AG10803 (cell line): ENCODE data around the gene ZNF521.

Experiments
- DNase-seq: peaks from one replicate; pipeline ENCODE4 v3.0.0; 2010; ENCODE audit warnings: low read depth
- H3K4me3 ChIP-seq: 2 replicates; pipeline ENCODE4 v1.5.1; 2011; ENCODE audit warnings: mild to moderate bottlenecking, low read length, control low read depth
- TF ChIP-seq, protein P1 (sequence below): conservative IDR thresholded peaks from 2 replicates; pipeline ENCODE4 v1.5.1; 2011; ENCODE audit warnings: mild to moderate bottlenecking, low read length, control low read depth, inconsistent platforms

ZNF521 gene

DNA sequence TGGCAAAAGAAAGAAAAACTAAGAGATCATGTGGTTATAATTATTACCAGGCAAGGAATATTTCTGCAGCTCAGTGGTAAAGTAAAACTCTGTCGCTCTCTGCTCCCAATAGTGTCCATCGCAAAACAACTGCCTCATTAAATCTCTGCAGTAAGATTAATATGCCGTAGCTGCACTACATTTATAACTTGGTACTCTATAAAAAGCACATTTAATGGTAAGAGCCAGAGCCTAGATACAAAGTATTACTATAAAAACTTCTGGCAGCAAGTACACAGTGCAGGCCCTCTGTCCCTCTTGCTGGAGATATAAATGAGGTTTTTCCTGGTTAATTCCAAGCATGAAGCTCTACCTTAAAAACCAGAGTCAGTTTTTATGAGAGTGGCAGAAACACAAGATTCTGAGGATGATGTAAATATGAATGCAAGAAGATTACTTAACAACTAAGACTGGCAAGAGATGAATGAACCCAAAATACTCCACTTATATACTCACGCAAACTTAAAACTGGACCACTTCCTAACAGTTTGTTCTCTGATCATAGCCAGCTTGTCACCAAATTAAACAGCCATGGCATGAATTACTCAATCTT lies 25.5 kb downstream of the ZNF521 start:
- DNase-seq, result peak; percentile 72
- no peak overlapping the region for H3K4me3 ChIP-seq
- TF ChIP-seq, protein P1, sequence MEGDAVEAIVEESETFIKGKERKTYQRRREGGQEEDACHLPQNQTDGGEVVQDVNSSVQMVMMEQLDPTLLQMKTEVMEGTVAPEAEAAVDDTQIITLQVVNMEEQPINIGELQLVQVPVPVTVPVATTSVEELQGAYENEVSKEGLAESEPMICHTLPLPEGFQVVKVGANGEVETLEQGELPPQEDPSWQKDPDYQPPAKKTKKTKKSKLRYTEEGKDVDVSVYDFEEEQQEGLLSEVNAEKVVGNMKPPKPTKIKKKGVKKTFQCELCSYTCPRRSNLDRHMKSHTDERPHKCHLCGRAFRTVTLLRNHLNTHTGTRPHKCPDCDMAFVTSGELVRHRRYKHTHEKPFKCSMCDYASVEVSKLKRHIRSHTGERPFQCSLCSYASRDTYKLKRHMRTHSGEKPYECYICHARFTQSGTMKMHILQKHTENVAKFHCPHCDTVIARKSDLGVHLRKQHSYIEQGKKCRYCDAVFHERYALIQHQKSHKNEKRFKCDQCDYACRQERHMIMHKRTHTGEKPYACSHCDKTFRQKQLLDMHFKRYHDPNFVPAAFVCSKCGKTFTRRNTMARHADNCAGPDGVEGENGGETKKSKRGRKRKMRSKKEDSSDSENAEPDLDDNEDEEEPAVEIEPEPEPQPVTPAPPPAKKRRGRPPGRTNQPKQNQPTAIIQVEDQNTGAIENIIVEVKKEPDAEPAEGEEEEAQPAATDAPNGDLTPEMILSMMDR, result no peak

DNA sequence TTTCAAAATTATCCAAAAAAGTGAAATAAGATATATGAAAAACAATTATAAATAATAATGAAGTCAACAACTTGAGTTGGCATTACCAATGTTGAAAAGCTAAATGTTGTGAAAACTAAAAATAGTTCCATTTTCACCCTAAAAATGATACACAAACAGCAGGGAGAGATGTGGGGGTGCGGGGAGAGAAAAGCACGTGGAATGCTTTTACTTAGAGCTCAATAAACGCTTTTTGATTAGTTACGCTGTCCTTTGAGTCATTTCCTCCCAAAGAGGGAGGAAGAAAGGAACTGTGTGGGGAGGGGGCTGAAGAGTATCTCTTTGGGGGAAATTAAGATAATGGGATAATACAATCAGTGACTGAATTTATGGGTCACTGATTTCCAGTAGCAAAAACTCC lies 29.2 kb downstream of the ZNF521 start:
- no peak for DNase-seq
- TF ChIP-seq, protein P1, result no peak
- H3K4me3 ChIP-seq, result no peak overlapping the region

DNA sequence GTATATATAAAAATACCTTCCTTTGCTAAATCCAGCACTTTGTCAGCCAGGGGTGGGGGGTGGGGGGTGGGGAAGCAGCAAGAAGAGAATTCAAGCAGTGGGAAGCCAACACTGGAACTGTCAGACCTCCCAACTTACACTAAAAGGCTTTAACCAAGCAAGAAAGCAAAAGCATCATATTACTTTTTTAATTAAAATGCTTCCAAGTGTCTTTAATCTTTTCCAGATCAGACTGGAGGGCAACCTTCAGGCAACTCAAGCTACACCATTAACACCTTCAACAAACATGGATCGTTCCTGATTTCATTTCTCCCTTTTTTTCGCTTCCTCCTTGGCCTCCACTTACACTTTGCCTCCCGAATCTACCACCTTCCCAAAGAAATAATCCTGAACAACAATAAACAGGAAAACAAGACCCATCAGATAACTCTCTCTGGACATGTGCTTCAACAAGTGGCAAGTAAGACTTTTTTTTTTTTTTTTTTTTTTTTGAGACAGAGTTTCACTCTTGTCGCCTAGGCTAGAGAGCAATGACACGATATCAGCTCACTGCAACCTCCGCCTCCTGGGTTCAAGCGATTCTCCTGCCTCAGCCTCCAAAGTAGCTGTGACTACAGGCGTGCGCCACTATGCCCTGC lies 35.5 kb downstream of the ZNF521 start:
- H3K4me3 ChIP-seq, result no peak overlapping the region
- no peak for DNase-seq

DNA sequence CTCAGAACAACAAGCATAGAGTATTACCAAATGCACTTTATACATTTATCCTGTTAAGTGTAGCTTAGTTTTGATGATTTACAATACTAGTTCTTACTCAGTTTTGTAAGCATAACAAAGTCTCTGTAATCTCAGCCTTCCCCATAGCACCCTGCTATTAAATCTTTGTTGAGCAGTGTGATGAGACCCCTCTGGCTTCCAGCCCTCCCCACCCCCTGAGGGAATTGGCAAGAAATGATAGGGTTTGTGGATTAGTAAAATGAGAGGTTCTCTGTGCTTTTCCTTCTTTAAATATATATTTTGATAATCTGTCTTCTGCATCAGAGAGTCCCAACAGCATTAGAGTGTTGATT lies 37.2 kb downstream of the ZNF521 start:
- no peak overlapping the region for H3K4me3 ChIP-seq
- DNase-seq, result no peak
- TF ChIP-seq, protein P1, result no peak

More for the DNA sequence above, 35.5 kb downstream of the ZNF521 start:
- TF ChIP-seq, protein P1, result no peak

DNA sequence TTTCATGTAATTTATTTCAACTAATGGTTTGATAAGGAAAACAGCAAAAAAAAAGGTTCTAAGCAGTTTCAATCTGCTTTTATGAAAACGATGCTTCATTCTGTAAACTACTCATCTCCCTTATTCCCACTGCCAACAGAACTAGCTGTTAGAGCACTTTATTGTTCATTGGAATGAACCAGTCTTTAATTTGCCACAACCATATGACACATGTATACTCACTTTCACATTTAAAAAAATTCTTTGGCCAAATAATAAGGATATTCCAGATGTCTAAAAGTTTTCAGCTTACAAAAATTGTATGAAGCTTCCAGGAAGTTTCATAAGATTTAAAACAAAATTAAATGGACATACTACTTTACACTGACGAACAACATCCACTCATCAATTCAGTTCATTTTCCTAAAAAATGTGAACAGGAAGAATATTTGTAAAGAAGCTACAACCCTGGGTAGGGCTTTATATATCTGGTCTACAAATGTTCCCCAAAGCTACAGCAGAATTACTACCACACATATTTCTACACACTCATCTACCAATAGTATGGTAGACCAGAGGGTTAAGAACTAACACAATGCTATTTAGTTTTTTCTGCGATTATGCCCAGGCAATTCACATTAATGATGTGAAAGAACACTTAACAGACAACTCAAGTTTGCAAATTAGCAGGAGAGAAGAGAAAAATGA lies 37.7 kb downstream of the ZNF521 start:
- no peak overlapping the region for H3K4me3 ChIP-seq
- TF ChIP-seq, protein P1, result no peak
- peak; percentile 44 for DNase-seq

DNA sequence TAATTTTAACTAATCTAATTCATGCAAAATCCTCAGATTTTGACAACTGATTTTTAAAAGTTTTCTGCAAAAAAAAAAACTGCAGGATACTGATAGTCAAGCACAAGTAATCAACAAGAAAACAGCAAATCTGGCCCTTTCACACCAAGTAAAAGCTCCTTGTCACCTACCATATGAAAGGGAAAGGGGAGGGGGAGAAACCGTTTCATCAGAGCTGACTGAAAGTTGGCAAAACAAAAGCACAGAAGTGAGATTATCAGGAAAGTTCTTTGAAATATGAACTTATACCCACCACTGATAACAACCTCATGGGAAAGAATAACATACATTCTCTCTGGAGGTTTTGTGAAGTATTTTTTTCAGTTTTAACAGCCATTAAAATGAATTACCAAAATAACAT lies 38.7 kb downstream of the ZNF521 start:
- no peak overlapping the region for H3K4me3 ChIP-seq
- DNase-seq, result no peak
- TF ChIP-seq, protein P1, result no peak

DNA sequence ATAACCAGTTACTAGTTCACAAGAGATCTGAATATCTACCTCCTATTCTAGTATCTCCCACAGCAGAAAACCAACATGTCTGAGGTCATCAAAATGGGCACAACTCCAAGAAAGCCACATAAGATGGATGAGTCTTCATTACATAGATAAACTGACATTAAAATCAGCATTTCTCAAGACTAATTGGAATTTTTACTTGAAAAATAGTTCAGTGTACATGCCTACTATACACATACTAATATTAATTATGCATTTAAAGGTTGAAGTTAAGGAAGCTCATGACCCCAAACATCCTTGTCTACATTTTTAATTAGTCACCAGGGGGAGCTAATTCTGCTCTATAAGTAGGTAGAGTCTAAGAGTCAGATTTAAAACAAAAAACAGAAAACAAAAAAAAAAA lies 41.9 kb downstream of the ZNF521 start:
- peak; percentile 40 for DNase-seq
- H3K4me3 ChIP-seq, result no peak overlapping the region
- TF ChIP-seq, protein P1, result peak; percentile 20; the same call in 1 of the 2 replicates
